Spleen (tissue), 7 donors: ENCODE results near the gene ETNK2.

Source experiments
- POLR2A ChIP-seq, 3 donors: fragments of 450-650 bp; IDR thresholded peaks; one replicate each; pipeline ENCODE4 v1.5.1; 2017; ENCODE audit warnings: antibody characterized with exemption in 3 of 3, mild to moderate bottlenecking in 1 of 3
- TF ChIP-seq, protein P1 (sequence below), 11 experiments: fragments of 200-600 bp in 7 of 11; fragments of 450-650 bp in 4 of 11; sonication (generic) in 4 of 11; IDR thresholded peaks in 8 of 11; conservative IDR thresholded peaks in 3 of 11; 1 replicate in 7 of 11; 2 replicates in 4 of 11; pipeline versions ENCODE4 v1.4.0 to v1.8.0; 2016 to 2021; ENCODE audit warnings: antibody characterized with exemption in 11 of 11, inconsistent platforms in 4 of 11, mild to moderate bottlenecking in 1 of 11
- donor health status: DM: no; HTN: no; CAD: no; lungs with moderate emphysema.
- donor health status: DM: no; HTN: no; CAD: no.
- donor health status: DM: no; HTN: no; CAD: no.

DNA sequence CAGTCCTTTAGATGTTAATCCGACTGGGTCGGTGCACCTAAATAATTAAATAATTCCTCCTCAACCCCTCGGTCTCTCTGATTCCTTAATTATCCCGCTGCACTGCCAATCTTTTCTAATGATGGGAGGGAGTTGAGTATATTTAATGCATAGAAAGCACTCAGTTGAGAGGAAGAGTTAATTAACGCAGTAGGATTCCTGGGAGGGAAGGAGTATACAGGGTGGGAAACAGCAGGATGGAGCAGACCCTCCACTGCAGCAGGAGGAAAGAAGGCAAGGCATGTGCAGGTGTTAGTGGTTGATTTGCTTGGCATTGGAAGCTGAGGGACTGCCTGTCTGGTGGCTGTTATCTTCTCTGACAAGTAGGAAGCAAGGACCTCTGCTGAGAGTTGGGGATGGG lies 24.2 kb upstream of the ETNK2 start:
- TF ChIP-seq, protein P1, sequence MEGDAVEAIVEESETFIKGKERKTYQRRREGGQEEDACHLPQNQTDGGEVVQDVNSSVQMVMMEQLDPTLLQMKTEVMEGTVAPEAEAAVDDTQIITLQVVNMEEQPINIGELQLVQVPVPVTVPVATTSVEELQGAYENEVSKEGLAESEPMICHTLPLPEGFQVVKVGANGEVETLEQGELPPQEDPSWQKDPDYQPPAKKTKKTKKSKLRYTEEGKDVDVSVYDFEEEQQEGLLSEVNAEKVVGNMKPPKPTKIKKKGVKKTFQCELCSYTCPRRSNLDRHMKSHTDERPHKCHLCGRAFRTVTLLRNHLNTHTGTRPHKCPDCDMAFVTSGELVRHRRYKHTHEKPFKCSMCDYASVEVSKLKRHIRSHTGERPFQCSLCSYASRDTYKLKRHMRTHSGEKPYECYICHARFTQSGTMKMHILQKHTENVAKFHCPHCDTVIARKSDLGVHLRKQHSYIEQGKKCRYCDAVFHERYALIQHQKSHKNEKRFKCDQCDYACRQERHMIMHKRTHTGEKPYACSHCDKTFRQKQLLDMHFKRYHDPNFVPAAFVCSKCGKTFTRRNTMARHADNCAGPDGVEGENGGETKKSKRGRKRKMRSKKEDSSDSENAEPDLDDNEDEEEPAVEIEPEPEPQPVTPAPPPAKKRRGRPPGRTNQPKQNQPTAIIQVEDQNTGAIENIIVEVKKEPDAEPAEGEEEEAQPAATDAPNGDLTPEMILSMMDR (IDR thresholded peaks at IDR 0.05 in 8 of 11, conservative IDR thresholded peaks at IDR 0.05 in 3 of 11) = no peak
- TF ChIP-seq POLR2A (IDR thresholded peaks at IDR 0.05) = no peak
